Left cardiac atrium (tissue), 4 donors: ENCODE results near the gene ESRRG. TPM values are rescaled to one million over a fixed set of nuclear protein-coding genes. Genes with fewer than 3 reads are reported as not detected.
A peak's percentile ranks its signal among the peaks of the same experiment; 100 is the strongest.

Source experiments
- ATAC-seq, 2 donors: fragments of 200-7000 bp; cut with Tn5 transposase; one replicate each; pipeline ENCODE4 v1.9.1; 2020; ENCODE audit warnings: mild to moderate bottlenecking in 2 of 2, moderate library complexity in 2 of 2
- DNase-seq: peaks from one replicate; pipeline ENCODE4 v3.0.0-alpha.2; 2020
- intact Hi-C, 2 donors: fragments of 100-400 bp; cut with DNase I; formaldehyde crosslinking; loops; one replicate each; pipeline versions ENCODE4 v1.14.1 to v1.15.1; 2022 to 2023
- total RNA-seq, 2 donors: library from RNA; stranded (reverse); fragmentation: NEBNext Ultra II Directional; extraction: Animal tissue kit (Norgen Biotek cat#: 25700); gene quantifications; one replicate each; pipeline ENCODE4 v1.2.1, GENCODE V29; 2021
- donor health status: DM: no; HTN: yes; CAD: no.
- donor health status: DM: no; HTN: yes; CAD: no; lungs with severe emphysema.
- donor health status: DM: yes; HTN: yes; CAD: no.
- donor health status: Dilated cardiomyopathy.

ESRRG gene
- total RNA-seq, 2 donors from 2014 or later = 17.5 to 29.5 TPM

GRCh38 chr1:216600730-216601609 is 122.3 kb downstream of the ESRRG start:
- DNase-seq (peak; percentile 77), ATAC-seq (peak; percentile 95 to 98)
- intact Hi-C loops = loop anchor here in 1 of 2 donors (5.0 kb wide), 1 partner anchor 121 kb away; the partner anchor contains the start of gene ESRRG

- intact Hi-C loops = loop anchor here in 1 of 2 donors (5.0 kb wide), 1 partner anchor 122 kb away; the partner anchor contains the start of gene ESRRG
- ATAC-seq (no peak), DNase-seq (no peak)
Measured at GRCh38 chr1:216599851-216600250, 123.4 kb downstream of the ESRRG start.

- ATAC-seq (no peak), DNase-seq (no peak)
- intact Hi-C loops = no loop called here
Measured at GRCh38 chr1:216598448-216598847, 124.8 kb downstream of the ESRRG start.

- intact Hi-C loops = no loop called here
- DNase-seq (no peak), ATAC-seq (no peak)
Measured at GRCh38 chr1:216596281-216596862, 126.9 kb downstream of the ESRRG start.

GRCh38 chr1:216587715-216588114 is 135.5 kb downstream of the ESRRG start:
- ATAC-seq (no peak), DNase-seq (no peak)
- intact Hi-C loops = no loop called here

GRCh38 chr1:216582151-216582550 is 141.1 kb downstream of the ESRRG start:
- intact Hi-C loops = no loop called here
- ATAC-seq (no peak), DNase-seq (no peak)

- DNase-seq (no peak), ATAC-seq (no peak)
- intact Hi-C loops = no loop called here
Measured at GRCh38 chr1:216580538-216581057, 142.6 kb downstream of the ESRRG start.

- DNase-seq = no peak
- intact Hi-C loops = no loop called here
- no peak for ATAC-seq
Measured at GRCh38 chr1:216576234-216576937, 146.8 kb downstream of the ESRRG start.

GRCh38 chr1:216566641-216567205 is 156.5 kb downstream of the ESRRG start:
- ATAC-seq = no peak
- no peak for DNase-seq
- intact Hi-C loops = no loop called here

- intact Hi-C loops = no loop called here
- no peak for DNase-seq
- no peak for ATAC-seq
Measured at GRCh38 chr1:216563087-216563486, 160.1 kb downstream of the ESRRG start.

- no peak for ATAC-seq
- DNase-seq = no peak
- intact Hi-C loops = no loop called here
Measured at GRCh38 chr1:216562383-216562782, 160.8 kb downstream of the ESRRG start.

GRCh38 chr1:216560527-216560926 is 162.7 kb downstream of the ESRRG start:
- ATAC-seq (peak in 1 of 2 donors; percentile 31), DNase-seq (no peak)
- intact Hi-C loops = no loop called here

- ATAC-seq = no peak
- no peak for DNase-seq
- intact Hi-C loops = no loop called here
Measured at GRCh38 chr1:216559359-216559758, 163.9 kb downstream of the ESRRG start.

- DNase-seq (no peak), ATAC-seq (no peak)
- intact Hi-C loops = no loop called here
Measured at GRCh38 chr1:216555653-216556052, 167.6 kb downstream of the ESRRG start.

GRCh38 chr1:216554934-216555333 is 168.3 kb downstream of the ESRRG start:
- DNase-seq (no peak), ATAC-seq (no peak)
- intact Hi-C loops = no loop called here

- intact Hi-C loops = no loop called here
- DNase-seq (no peak), ATAC-seq (no peak)
Measured at GRCh38 chr1:216553766-216554165, 169.5 kb downstream of the ESRRG start.

GRCh38 chr1:216553040-216553439 is 170.2 kb downstream of the ESRRG start:
- no peak for DNase-seq
- intact Hi-C loops = no loop called here
- no peak for ATAC-seq

GRCh38 chr1:216549796-216550195 is 173.4 kb downstream of the ESRRG start:
- intact Hi-C loops = no loop called here

GRCh38 chr1:216542741-216543140 is 180.5 kb downstream of the ESRRG start:
- ATAC-seq (no peak), DNase-seq (no peak)
- intact Hi-C loops = no loop called here

More at GRCh38 chr1:216549796-216550195, 173.4 kb downstream of the ESRRG start:
- DNase-seq = no peak
- ATAC-seq = no peak
